Mesenchymal stem cell (in vitro differentiated cells and primary cell): Measurements from ENCODE around the gene IL11RA.
A peak's percentile ranks its signal among the peaks of the same experiment; 100 is the strongest.

Source experiments
- DNase-seq: peaks from one replicate; pipeline ENCODE4 v3.0.0-alpha.2; 2013
- H2AFZ ChIP-seq: one replicate; pipeline ENCODE4 v1.6.1; 2013; ENCODE audit warnings: low read depth, mild to moderate bottlenecking, control low read depth, inconsistent platforms, low read length, moderate library complexity
- H2AK5ac ChIP-seq: 2 replicates; pipeline ENCODE4 v1.6.1; 2013; ENCODE audit warnings: low read length, moderate library complexity, mild to moderate bottlenecking, inconsistent platforms; ENCODE audit not compliant: severe bottlenecking
- H2BK120ac ChIP-seq: one replicate; pipeline ENCODE4 v1.6.1; 2013; ENCODE audit warnings: low read depth, mild to moderate bottlenecking, inconsistent platforms, low read length, moderate library complexity
- H2BK12ac ChIP-seq, 2 experiments: one replicate each; pipeline ENCODE4 v1.6.1; 2013; ENCODE audit warnings: inconsistent platforms in 2 of 2, low read length in 2 of 2, mild to moderate bottlenecking in 2 of 2, moderate library complexity in 2 of 2, control low read depth in 1 of 2
- H2BK15ac ChIP-seq: one replicate; pipeline ENCODE4 v1.6.1; 2013; ENCODE audit warnings: mild to moderate bottlenecking, low read depth, inconsistent platforms; ENCODE audit not compliant: poor library complexity, severe bottlenecking
- H2BK5ac ChIP-seq: 2 replicates; pipeline ENCODE4 v1.6.1; 2013; ENCODE audit warnings: low read depth, mild to moderate bottlenecking, low read length, control low read depth, inconsistent platforms; ENCODE audit not compliant: poor library complexity, severe bottlenecking
- H3K14ac ChIP-seq, 2 experiments: one replicate each; pipeline ENCODE4 v1.6.1; 2013; ENCODE audit warnings: inconsistent platforms in 2 of 2, low read length in 2 of 2, control low read depth in 1 of 2, mild to moderate bottlenecking in 1 of 2, moderate library complexity in 1 of 2
- H3K18ac ChIP-seq, 2 experiments: one replicate each; pipeline ENCODE4 v1.6.1; 2013; ENCODE audit warnings: inconsistent platforms in 2 of 2, low read length in 2 of 2, control low read depth in 1 of 2, low read depth in 1 of 2, mild to moderate bottlenecking in 1 of 2
- H3K23ac ChIP-seq, 2 experiments: one replicate each; pipeline ENCODE4 v1.6.1; 2013; ENCODE audit warnings: inconsistent platforms in 2 of 2, low read length in 2 of 2, mild to moderate bottlenecking in 2 of 2, moderate library complexity in 2 of 2, control low read depth in 1 of 2
- H3K27ac ChIP-seq: 2 replicates; pipeline ENCODE4 v1.5.1; 2013; ENCODE audit warnings: mild to moderate bottlenecking, moderate library complexity, low read length, control low read depth, inconsistent platforms; ENCODE audit not compliant: poor library complexity, severe bottlenecking
- H3K27me3 ChIP-seq, 2 experiments: 2 replicates each; pipeline versions ENCODE4 v1.6.1 to v1.7.0; 2013; ENCODE audit warnings: low read length in 2 of 2, mild to moderate bottlenecking in 2 of 2, moderate library complexity in 2 of 2, control low read depth in 1 of 2, inconsistent platforms in 1 of 2; ENCODE audit not compliant: control insufficient read depth in 1 of 2, insufficient read depth in 1 of 2
- H3K36me3 ChIP-seq, 2 experiments: 2 replicates each; pipeline versions ENCODE4 v1.6.1 to v1.7.0; 2013; ENCODE audit warnings: low read length in 2 of 2, control low read depth in 1 of 2, inconsistent platforms in 1 of 2, low read depth in 1 of 2, mild to moderate bottlenecking in 1 of 2; ENCODE audit not compliant: insufficient read depth in 2 of 2, control insufficient read depth in 1 of 2
- H3K4ac ChIP-seq, 2 experiments: one replicate each; pipeline ENCODE4 v1.6.1; 2013; ENCODE audit warnings: inconsistent platforms in 2 of 2, low read length in 2 of 2, mild to moderate bottlenecking in 2 of 2, moderate library complexity in 2 of 2, control low read depth in 1 of 2, low read depth in 1 of 2
- H3K4me1 ChIP-seq: 2 replicates; pipeline ENCODE4 v1.6.1; 2013; ENCODE audit warnings: low read depth, low read length, control low read depth; ENCODE audit not compliant: control insufficient read depth, insufficient read depth
- H3K4me2 ChIP-seq: 2 replicates; pipeline ENCODE4 v1.6.1; 2013; ENCODE audit warnings: low read length, mild to moderate bottlenecking, inconsistent platforms; ENCODE audit not compliant: poor library complexity, severe bottlenecking
- H3K4me3 ChIP-seq, 2 experiments: 2 replicates each; pipeline versions ENCODE4 v1.5.1 to v1.7.0; 2013; ENCODE audit warnings: low read length in 2 of 2, mild to moderate bottlenecking in 2 of 2, control low read depth in 1 of 2, low read depth in 1 of 2; ENCODE audit not compliant: insufficient read depth in 1 of 2
- H3K79me1 ChIP-seq: replicated peaks from 2 replicates; pipeline ENCODE4 v1.6.1; 2013; ENCODE audit warnings: mild to moderate bottlenecking, control low read depth, low read length, inconsistent platforms; ENCODE audit not compliant: poor library complexity, severe bottlenecking
- H3K9ac ChIP-seq: 2 replicates; pipeline ENCODE4 v1.7.0; 2013; ENCODE audit warnings: mild to moderate bottlenecking, low read length, moderate library complexity
- H3K9me3 ChIP-seq: 2 replicates; pipeline ENCODE4 v1.7.0; 2013; ENCODE audit warnings: mild to moderate bottlenecking, low read length; ENCODE audit not compliant: control insufficient read depth
- H4K8ac ChIP-seq: one replicate; pipeline ENCODE4 v1.6.1; 2013; ENCODE audit warnings: inconsistent platforms, mild to moderate bottlenecking, low read length, moderate library complexity
- H4K91ac ChIP-seq: one replicate; pipeline ENCODE4 v1.6.1; 2013; ENCODE audit warnings: mild to moderate bottlenecking, low read length, inconsistent platforms
- WGBS: methylation state at CpG from one replicate; pipeline ENCODE4 v1.1.7; 2013; ENCODE audit warnings: mixed read lengths; 5-methylcytosine and 5-hydroxymethylcytosine counted together

Gene IL11RA

DNA sequence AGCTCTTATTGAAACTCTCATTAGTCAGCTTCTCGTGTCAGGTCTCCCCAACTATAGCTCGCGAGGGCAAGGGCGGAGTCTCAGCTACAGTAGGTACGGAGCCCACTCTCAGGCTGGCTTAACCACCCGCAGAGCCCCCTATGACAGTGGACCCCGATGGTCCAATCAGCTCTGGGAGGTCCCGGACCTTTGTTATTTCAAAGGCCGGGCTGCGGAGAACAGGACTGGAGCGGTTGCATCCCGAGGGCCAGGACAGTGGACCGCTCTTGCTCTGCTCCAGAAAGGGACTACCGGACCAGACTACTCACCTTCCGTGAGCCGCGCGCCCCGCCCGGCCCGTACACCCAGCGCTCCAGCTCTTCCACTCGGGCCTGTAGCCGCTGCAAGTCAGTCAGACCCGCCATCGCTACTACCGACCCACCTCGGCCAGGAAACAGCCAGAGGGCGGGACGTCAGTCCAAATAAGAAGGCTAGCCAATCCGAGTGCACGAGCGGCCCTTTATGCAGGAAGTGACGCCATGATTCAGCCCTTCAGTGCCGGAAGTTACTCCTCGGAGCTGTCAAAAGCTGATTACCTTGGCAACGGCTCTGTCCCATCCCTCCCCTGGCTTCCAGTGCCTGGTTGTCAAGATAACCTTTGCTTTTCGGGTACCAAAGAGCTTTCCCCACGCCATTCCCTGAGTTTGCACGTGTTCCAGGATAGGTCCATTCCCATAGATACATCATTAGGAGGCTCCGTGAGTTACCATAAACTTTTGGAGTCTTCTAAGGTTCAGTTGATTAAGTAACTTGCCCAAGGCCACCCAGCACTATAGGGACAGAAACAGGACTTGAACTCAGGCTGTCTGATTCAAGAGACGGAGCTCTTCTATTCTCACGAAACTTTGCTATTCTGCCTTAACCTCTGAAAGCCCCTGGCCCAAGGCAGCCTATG, 31.7 kb upstream of the IL11RA start, which contains the start of gene DCTN3:
TSS of gene DCTN3 (minus strand) at position 435 of the 934 bp plus-strand sequence. CDS start at position 404, 31 bp downstream.
- Histone ChIP-seq H2AK5ac (no peak within 1 kb of the TSS), H3K14ac (peak within 1 kb of the TSS in 1 of 2 experiments; percentile 76), H2BK15ac (peak within 1 kb of the TSS; percentile 62), H3K4me3 (peak within 1 kb of the TSS; percentile 92 to 95), H3K4me2 (peak within 1 kb of the TSS; percentile 80), H3K9ac (peak within 1 kb of the TSS; percentile 94), H3K23ac (peak within 1 kb of the TSS in 1 of 2 experiments; percentile 16), H4K8ac (peak within 1 kb of the TSS; percentile 71), H3K79me1 (peaks cover 19% of the 10 kb centered on the region), H3K27me3 (peaks cover 22 to 32% of the 10 kb centered on the region in 2 experiments), H3K9me3 (no peaks in the 10 kb centered on the region), H2BK5ac (no peak within 1 kb of the TSS), H4K91ac (peak within 1 kb of the TSS; percentile 41), H2BK120ac (no peak within 1 kb of the TSS), H3K4ac (peak within 1 kb of the TSS in 1 of 2 experiments; percentile 63), H3K4me1 (peaks cover 3% of the 10 kb centered on the region), H3K36me3 (peaks cover 25 to 32% of the 10 kb centered on the region in 2 experiments), H2AFZ (peak within 1 kb of the TSS; percentile 54), H2BK12ac (no peak within 1 kb of the TSS), H3K18ac (peak within 1 kb of the TSS in 1 of 2 experiments; percentile 52), H3K27ac (no peak within 1 kb of the TSS)
- WGBS, result 8% methylated on average over 43 of the region's 43 CpGs
- peak; percentile 96 for DNase-seq

DNA sequence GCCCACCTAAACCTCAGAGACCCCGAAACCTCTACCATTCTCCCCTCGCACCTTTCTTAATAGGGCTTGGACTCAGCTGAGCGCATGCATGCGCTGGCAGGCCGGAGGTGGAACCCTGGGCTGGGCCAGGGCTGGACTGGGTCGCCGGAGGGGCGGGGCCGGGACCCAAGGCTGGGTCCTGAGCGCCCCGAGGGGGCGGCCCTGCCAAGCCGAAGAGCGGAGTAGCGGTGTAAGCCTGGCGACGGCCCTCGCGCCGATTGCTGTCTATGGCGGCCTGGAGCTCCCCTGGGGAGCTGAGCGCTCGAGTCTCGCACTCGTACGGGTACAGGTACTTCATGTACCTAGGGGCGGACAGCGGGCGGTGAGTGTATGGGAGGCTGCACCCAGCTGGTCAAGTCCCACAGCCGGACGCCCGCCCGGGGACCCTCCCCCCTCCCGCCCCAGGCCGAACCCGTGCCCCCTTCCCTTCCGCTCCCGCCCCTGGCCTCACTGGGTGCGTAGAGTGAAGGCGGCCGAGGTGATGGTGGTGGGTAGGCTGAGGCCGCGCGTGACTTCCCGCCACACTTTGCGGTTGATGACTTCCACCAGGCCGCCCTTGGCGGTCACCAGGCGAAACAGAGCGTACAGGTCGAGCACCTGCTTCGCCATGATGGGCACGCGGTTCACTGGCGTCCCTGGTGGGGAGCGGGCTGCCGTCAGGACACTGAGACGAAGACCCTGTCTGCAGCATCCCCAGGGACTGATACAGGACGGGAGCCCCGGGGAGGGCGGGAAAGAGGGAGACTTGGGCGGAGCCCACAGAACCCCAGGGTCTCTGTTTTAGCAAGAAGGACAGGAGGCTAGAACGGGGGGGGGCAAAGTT, 28.4 kb upstream of the IL11RA start:
- Histone ChIP-seq H3K27me3 (peaks cover 55 to 65% of the 10 kb centered on the region in 2 experiments), H2BK15ac (no peak overlapping the region), H3K14ac (no peak overlapping the region), H3K4me3 (peak overlapping the region in 1 of 2 experiments; percentile 3), H3K4me1 (peaks cover 4% of the 10 kb centered on the region), H2AFZ (no peak overlapping the region), H3K9ac (no peak overlapping the region), H3K4ac (no peak overlapping the region), H4K8ac (no peak overlapping the region), H3K9me3 (no peaks in the 10 kb centered on the region), H2BK120ac (no peak overlapping the region), H4K91ac (no peak overlapping the region), H3K36me3 (peaks cover 0 to under 1% of the 10 kb centered on the region in 2 experiments), H2BK12ac (no peak overlapping the region), H3K4me2 (no peak overlapping the region), H2AK5ac (no peak overlapping the region), H3K27ac (no peak overlapping the region), H3K18ac (no peak overlapping the region), H2BK5ac (no peak overlapping the region), H3K23ac (no peak overlapping the region), H3K79me1 (peaks cover 14% of the 10 kb centered on the region)
- DNase-seq, result no peak
- WGBS, result 71% methylated on average over 55 of the region's 63 CpGs

DNA sequence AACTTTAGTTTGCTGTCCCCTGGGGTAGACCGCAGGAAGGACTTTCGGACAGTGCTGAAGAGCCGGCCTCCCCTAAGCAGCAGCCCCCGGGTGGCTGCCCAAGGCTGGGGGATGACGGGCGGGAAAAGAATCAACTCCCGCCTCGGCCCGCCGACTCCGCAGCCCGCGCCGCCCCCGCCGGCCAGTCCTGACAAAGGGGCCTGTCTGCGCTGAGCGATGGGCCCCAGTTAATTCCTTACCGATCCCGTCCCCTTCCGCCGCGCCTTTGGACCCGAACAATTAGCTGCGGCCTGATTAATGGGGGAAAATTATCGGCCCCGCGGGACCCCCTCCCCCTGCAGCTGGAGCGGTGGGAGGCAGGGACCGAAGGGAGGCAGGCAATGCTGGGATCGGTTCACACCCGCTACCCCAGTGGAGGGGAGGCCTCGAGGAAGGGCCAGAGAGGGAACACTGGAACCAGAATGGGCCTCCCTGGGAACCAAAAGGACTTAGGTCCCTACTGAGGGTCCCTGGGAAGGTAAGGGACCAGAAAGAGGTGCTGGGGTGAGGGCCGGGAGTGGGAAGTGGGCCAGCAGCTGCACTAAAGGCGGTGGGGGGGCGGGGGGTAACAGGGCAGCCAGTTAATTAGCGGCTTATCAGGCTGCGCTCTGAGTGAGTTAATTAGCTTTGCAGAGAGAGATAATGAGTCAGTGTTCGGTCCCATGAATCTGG, 27.4 kb upstream of the IL11RA start:
- Histone ChIP-seq H3K4me1 (peaks cover 13% of the 10 kb centered on the region), H3K14ac (no peak overlapping the region), H2BK12ac (no peak overlapping the region), H2BK120ac (no peak overlapping the region), H3K9me3 (no peaks in the 10 kb centered on the region), H2AK5ac (no peak overlapping the region), H4K8ac (no peak overlapping the region), H3K4me3 (no peak overlapping the region), H3K4me2 (no peak overlapping the region), H4K91ac (no peak overlapping the region), H2AFZ (no peak overlapping the region), H3K36me3 (no peaks in the 10 kb centered on the region), H3K4ac (no peak overlapping the region), H3K27me3 (peaks cover 62 to 73% of the 10 kb centered on the region in 2 experiments), H3K27ac (no peak overlapping the region), H3K79me1 (peaks cover 6% of the 10 kb centered on the region), H3K9ac (no peak overlapping the region), H3K23ac (peak overlapping the region in 1 of 2 experiments; percentile 53), H2BK15ac (peak overlapping the region; percentile 50), H3K18ac (no peak overlapping the region), H2BK5ac (no peak overlapping the region)
- no peak for DNase-seq
- 10% methylated on average over 39 of the region's 39 CpGs for WGBS
